Left forelimb (tissue), 1 donor: Measurements from ENCODE around the gene TCP11.
A peak's percentile ranks its signal among the peaks of the same experiment; 100 is the strongest.

Source experiments
- DNase-seq: peaks from one replicate; pipeline ENCODE4 v3.0.0-alpha.2; 2018; ENCODE audit warnings: low spot score

Gene TCP11

DNA sequence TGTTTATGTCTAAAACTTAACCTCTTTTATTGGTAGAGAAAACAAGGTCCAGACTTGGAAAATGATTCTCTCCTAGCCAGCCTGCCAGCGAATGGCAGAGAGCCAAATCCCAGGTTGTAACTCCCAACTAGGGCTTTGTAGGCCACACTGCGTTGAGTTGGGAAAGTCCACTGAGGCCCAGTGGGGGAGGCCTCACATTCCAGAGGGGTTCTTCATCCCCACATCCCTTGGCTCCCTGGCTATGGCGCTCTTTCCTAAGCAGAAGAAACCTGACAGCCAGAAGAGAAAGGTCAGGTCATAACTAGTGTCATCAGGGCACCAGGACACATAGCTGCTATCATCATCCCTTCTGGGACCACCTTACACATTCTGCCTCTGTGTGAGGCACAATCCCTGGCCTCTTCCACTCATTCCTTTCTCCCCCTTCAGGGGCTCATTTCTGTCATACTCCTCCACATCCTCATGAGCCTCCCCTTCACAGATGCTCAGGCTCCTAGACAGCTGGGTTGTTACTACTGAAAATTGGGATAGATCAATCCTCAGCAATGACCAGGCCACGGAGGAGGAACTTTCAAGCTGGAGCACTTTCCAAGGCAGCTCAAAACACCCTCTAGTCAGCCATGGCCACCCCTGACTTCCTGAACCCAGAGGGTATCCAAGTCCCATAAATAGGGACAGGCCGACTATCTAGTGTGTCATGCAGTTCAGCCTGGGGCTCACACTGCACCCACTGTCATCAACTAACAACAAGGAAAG is 48.6 kb downstream of the TCP11 start:
- DNase-seq = no peak

DNA sequence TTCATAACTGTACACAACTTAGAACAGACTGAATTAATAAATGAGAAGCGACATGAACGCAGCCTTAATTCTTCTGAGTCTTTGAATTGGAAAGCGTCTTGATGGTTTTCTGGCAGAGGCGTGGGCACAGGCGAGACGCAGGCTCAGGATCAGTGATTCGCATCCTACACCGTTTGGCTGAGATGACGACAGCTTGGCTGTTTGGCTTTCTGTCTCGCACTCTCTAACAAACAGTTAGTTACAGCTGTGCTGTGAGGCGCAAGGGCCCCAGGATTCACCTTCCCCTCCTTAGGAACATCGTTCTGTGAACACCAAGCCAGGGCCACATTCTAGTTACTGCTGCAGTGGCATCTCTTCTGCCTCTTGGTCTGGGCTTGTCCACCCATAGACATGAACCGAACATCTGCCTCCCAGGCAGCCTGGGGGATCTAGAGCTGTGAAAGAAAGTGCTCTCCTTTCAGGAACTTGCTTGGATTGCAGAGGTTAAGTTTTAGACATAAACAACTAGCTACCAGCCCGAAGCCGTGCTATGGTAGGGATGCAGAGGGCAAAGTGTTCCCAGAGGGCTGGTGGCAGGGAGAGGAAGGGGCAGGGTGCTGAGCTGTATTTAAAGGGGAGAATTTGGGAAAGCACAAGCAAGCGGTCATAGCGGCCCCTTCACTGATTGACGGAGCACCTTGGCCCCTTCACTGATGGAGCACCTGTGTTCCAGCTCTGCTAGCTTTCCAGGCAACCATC is 49.6 kb downstream of the TCP11 start:
- no peak for DNase-seq

GRCh38 chr6:35090734-35091133 is 50.4 kb downstream of the TCP11 start:
- no peak for DNase-seq

- DNase-seq = no peak
Measured at GRCh38 chr6:35089935-35090505, 51.1 kb downstream of the TCP11 start.

DNA sequence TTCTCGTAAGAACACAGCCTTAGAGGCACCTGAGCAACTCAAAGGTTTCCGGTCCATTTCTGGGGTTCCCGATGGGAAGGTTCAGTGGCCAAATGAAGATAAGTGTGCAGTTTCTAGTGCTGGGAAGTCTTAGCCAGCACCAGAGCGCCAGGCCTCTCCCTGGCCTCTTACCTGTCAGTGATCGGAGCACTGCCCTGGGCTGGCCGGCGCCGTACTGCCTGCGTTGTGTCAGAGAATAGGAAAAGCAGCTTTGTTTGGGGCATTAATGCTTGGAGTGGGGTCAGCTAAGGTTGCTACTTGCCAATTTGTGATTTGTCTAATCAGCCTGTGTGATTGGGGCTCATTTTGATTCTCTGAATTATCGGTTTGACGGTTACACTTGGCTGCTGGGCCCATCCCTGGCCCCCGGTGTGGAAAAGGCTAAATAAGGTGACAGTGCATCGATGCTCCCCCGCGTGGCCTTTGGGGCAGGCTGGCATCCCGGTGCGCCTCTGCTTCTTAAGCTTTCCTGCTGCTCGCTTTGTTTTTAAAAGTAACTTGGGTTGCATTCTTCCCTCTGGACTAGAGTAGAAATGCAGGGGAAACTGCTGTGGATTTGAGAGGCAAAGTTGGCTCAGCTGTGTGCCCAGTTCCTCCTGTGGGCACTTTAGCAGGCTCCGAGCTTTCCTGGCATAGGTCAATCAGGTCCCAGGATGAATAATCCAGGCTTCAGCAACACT is 51.8 kb downstream of the TCP11 start:
- no peak for DNase-seq

- DNase-seq = no peak
Measured at GRCh38 chr6:35088281-35089215, 52.6 kb downstream of the TCP11 start.

DNA sequence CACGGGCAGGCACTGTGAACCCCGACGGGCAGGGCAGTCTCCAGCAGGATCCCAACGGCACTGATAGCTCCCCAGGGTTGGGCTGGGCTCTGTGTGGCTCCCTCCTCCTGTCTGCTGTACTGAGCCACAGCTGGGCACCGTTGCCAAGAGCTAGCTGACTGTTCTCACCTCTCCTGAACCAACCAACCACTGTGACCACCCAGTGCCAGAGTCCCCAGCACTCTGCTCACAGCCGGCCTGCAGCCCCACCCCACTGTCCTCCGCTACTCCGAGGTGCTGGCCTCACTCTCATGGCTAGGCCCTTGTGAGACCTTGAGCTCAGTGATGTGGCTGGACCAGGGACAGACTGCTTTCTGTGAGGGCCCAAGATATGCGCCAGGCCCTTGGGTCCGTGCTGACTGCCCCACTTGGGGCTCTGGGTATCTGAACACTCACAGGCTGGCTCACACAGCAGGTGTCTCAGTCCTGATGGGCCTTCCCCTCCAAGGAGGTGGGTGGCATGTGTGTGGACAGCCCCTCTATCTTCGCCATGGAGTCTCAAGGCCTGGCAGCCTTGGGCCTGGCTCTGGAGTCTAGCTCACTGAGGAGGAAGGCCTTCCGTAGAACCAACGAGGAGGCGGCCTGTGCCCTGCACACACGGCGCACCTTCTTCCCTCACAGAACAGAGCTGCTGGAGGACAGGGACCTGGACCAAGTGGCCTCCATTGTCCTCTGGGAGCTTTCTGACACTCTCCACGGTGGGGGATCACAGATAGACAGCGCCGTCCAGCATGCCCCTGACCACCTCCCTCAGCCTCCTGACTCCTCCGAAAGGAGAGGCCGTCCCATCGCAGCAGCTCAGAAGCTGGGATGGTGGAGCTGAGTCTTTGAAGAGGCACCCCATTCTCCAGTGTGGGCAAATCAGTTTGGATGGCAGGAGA is 53.5 kb downstream of the TCP11 start:
- DNase-seq = no peak

- no peak for DNase-seq
Measured at GRCh38 chr6:35086636-35087360, 54.3 kb downstream of the TCP11 start.

DNA sequence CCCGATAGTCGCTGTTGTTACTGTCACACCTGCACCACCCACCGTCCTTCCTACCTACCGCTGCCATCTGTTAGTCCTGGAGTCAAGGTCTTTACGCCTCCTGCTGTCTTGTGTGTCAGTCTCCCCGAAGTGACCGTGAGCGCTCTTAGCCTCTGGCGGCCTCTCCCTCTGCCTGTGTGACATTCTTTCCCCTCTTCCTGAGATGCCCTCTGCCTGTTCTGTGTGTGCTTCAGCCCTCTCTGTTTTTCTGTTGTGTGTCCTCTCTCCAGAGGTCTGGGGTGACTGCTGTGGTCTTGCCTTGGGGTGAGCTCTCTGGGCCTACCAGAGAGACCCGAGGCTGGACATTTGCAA is 54.9 kb downstream of the TCP11 start:
- no peak for DNase-seq

- DNase-seq = no peak
Measured at GRCh38 chr6:35085359-35086281, 55.5 kb downstream of the TCP11 start.

- no peak for DNase-seq
Measured at GRCh38 chr6:35084511-35085203, 56.5 kb downstream of the TCP11 start.

DNA sequence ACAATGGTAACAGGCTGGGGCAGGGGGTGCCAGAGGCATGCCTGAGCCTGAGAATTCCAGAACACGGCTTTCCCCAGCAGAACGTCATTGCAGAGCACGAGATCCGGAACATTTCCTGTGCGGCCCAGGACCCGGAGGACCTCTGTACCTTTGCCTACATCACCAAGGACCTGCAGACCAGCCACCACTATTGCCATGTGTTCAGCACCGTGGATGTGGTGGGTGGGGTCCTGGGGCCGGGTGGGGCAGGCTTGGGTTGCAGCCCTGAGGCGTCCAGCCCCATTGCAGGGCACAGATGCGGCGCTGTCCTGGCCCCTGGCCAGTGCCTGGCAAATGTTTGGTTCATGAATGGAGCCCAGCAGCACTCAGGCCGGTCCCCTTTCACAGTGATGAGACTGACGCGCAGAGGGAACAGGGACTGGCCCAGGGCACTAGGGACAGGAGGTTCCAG is 57.1 kb downstream of the TCP11 start:
- no peak for DNase-seq

- no peak for DNase-seq
Measured at GRCh38 chr6:35083507-35083906, 57.6 kb downstream of the TCP11 start.

GRCh38 chr6:35082733-35083403 is 58.3 kb downstream of the TCP11 start:
- DNase-seq = no peak

DNA sequence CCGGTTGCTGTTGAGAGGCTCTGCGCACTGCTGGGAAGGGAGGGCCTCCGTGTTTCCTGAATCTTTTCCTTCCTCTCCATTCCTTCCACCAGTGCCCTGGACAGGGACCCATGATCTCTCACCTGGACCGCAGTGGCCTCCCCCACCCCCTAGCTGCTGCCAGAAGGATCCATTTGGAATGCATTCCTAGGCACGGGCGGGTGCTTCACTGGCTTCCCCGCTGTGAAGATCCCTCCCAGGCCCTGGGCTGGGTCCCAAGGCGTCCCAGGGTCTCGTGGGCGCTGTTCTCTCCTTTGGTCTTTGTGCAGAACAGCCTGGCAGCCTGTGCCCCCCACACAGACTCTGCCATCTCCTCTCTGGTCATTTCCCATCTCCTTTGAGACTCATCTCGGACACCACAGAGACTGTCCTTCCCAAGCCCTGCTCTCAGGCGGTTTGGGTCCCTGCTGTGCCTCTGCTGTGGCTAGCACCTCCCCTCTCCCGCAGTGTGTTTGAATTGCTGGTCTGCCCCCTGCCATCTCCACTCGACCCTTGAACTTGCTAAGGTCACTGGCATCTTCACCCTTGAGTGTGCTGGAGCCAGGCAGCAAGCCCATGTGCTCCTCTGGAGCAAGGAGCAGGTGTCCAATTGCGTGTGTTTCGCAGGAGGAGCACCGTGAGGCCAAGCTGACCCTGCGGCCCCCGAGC is 59.0 kb downstream of the TCP11 start:
- DNase-seq = peak; percentile 61

GRCh38 chr6:35081426-35081851 is 59.7 kb downstream of the TCP11 start:
- peak; percentile 50 for DNase-seq
